Keratinocyte (primary cell): ENCODE measurements around the gene KRT24. TPM values are rescaled to one million over a fixed set of nuclear protein-coding genes. Genes with fewer than 3 reads are reported as not detected.
"Not testable (repeated sequence)": the region's sequence is repeated elsewhere in the genome, so short reads cannot be mapped to it uniquely, and the experiment has no call there.

Experiments
- DNase-seq: peaks from one replicate; pipeline ENCODE4 v3.0.0-alpha.2; 2011; ENCODE audit warnings: low read depth, missing footprints, low spot score
- FAIRE-seq: peaks from 2 replicates; lab custom pipeline; 2011; peaks lifted over from hg19 to GRCh38; lab: Jason Lieb, UNC
- H2AFZ ChIP-seq: 2 replicates; pipeline ENCODE4 v1.6.0; 2012; ENCODE audit warnings: low read length, control low read depth, inconsistent platforms; ENCODE audit not compliant: control insufficient read depth
- H3K27ac ChIP-seq: 2 replicates; pipeline ENCODE4 v1.5.1; 2011; ENCODE audit warnings: low read length; ENCODE audit not compliant: control insufficient read depth, insufficient read depth
- H3K27me3 ChIP-seq: 3 replicates; pipeline ENCODE4 v1.6.0; 2011; ENCODE audit warnings: low read length; ENCODE audit not compliant: control insufficient read depth, insufficient read depth; ENCODE audit errors: extremely low read depth
- H3K36me3 ChIP-seq, 2 experiments: 2 replicates in 1 of 2; 3 replicates in 1 of 2; pipeline ENCODE4 v1.5.1; 2011; ENCODE audit warnings: low read length in 2 of 2, mild to moderate bottlenecking in 1 of 2; ENCODE audit not compliant: control insufficient read depth in 2 of 2, insufficient read depth in 2 of 2; ENCODE audit errors: extremely low read depth in 1 of 2
- H3K4me1 ChIP-seq: 3 replicates; pipeline ENCODE4 v1.5.1; 2011; ENCODE audit warnings: low read length; ENCODE audit not compliant: control insufficient read depth, insufficient read depth; ENCODE audit errors: extremely low read depth
- H3K4me2 ChIP-seq: 3 replicates; pipeline ENCODE4 v1.6.0; 2011; ENCODE audit warnings: low read depth, low read length; ENCODE audit not compliant: control insufficient read depth, insufficient read depth; ENCODE audit errors: extremely low read depth
- H3K4me3 ChIP-seq, 3 experiments: fragments of 200-600 bp in 1 of 3; sonication (generic) in 1 of 3; 2 replicates in 2 of 3; 3 replicates in 1 of 3; pipeline ENCODE4 v1.5.1; 2011 to 2016; ENCODE audit warnings: low read length in 3 of 3, mild to moderate bottlenecking in 3 of 3, control low read depth in 2 of 3, inconsistent platforms in 1 of 3, low read depth in 1 of 3, mixed read lengths in 1 of 3, mixed run types in 1 of 3, moderate library complexity in 1 of 3; ENCODE audit not compliant: control insufficient read depth in 2 of 3, insufficient read depth in 2 of 3; ENCODE audit errors: extremely low read depth in 1 of 3
- H3K79me2 ChIP-seq: 2 replicates; pipeline ENCODE4 v1.6.0; 2012; ENCODE audit warnings: low read length; ENCODE audit not compliant: control insufficient read depth, insufficient read depth
- H3K9ac ChIP-seq: 3 replicates; pipeline ENCODE4 v1.6.0; 2011; ENCODE audit warnings: low read length; ENCODE audit not compliant: control insufficient read depth, insufficient read depth; ENCODE audit errors: extremely low read depth
- H3K9me1 ChIP-seq: 3 replicates; pipeline ENCODE4 v1.6.0; 2011; ENCODE audit warnings: low read length; ENCODE audit not compliant: control insufficient read depth, insufficient read depth; ENCODE audit errors: extremely low read depth
- H3K9me3 ChIP-seq: 2 replicates; pipeline ENCODE4 v1.5.1; 2012; ENCODE audit warnings: low read depth, low read length; ENCODE audit not compliant: control insufficient read depth
- H4K20me1 ChIP-seq: 3 replicates; pipeline ENCODE4 v1.6.0; 2011; ENCODE audit warnings: low read length; ENCODE audit not compliant: control insufficient read depth, insufficient read depth; ENCODE audit errors: extremely low read depth
- EZH2 ChIP-seq: IDR thresholded peaks from one replicate; pipeline ENCODE4 v1.6.1; 2012; ENCODE audit warnings: inconsistent platforms, mild to moderate bottlenecking, low read length, moderate library complexity
- dilution Hi-C: fragments of 300-500 bp; cut with MboI; formaldehyde crosslinking; loops from one replicate; pipeline ENCODE4 v1.7.0; 2020; ENCODE audit warnings: low sequenced_read_pairs; ENCODE audit not compliant: extremely low pct_ligation_motif_present
- polyA plus RNA-seq, 5 experiments: library from polyadenylated mRNA; depleted of rRNA in 3 of 5; stranded (reverse) in 3 of 5; stranded (forward) in 1 of 5; unstranded in 1 of 5; fragments of >200 nt; gene quantifications; 1 replicate in 1 of 5; 2 replicates in 3 of 5; 3 replicates in 1 of 5; pipeline versions ENCODE4 v1.2.1 to v1.2.3, GENCODE V29; 2011 to 2012; ENCODE audit warnings: missing spikeins in 2 of 5, low read depth in 1 of 5, low replicate concordance in 1 of 5
- TF ChIP-seq, protein P1 (sequence below), 3 experiments: IDR thresholded peaks in 1 of 3; conservative IDR thresholded peaks in 1 of 3; optimal IDR thresholded peaks in 1 of 3; 2 replicates in 2 of 3; 3 replicates in 1 of 3; pipeline versions ENCODE3 to v1.5.1; 2011; ENCODE audit warnings: low read length in 3 of 3, mild to moderate bottlenecking in 3 of 3, moderate library complexity in 2 of 3, control low read depth in 1 of 3, inconsistent platforms in 1 of 3; ENCODE audit not compliant: insufficient read depth in 2 of 3; ENCODE audit errors: extremely low read depth in 1 of 3

KRT24 gene
- polyA plus RNA-seq, 1 donor (not counting 4 experiments of a cell fraction or from before 2014, with no cell fraction given): 1.0 TPM

DNA sequence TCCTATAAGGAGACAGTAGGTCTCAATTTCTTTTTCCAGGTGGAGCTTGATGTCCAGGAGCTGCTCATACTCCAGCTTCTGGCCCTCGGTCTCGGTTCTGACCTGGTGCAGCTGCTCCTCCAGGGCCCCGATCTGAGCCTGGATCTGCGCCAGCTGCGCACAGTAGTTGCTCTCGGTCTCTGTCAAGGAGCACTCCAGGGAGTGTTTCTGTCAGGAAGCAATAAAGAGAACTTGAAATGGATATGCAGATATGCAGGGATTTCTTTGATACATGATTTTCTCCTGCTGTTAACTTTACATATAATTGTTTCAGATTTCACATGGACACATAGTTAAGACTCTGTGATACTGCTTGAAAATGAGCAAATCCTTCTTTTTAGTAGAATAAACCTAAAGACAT, 46.8 kb upstream of the KRT24 start:
- H3K9me1 ChIP-seq: no peaks in the 10 kb centered on the region
- no peaks in the 10 kb centered on the region for H3K27me3 ChIP-seq
- H3K4me1 ChIP-seq: no peaks in the 10 kb centered on the region
- no peaks in the 10 kb centered on the region for H3K79me2 ChIP-seq
- no peaks in the 10 kb centered on the region for H3K9me3 ChIP-seq
- no peak for TF ChIP-seq EZH2
- TF ChIP-seq, protein P1, sequence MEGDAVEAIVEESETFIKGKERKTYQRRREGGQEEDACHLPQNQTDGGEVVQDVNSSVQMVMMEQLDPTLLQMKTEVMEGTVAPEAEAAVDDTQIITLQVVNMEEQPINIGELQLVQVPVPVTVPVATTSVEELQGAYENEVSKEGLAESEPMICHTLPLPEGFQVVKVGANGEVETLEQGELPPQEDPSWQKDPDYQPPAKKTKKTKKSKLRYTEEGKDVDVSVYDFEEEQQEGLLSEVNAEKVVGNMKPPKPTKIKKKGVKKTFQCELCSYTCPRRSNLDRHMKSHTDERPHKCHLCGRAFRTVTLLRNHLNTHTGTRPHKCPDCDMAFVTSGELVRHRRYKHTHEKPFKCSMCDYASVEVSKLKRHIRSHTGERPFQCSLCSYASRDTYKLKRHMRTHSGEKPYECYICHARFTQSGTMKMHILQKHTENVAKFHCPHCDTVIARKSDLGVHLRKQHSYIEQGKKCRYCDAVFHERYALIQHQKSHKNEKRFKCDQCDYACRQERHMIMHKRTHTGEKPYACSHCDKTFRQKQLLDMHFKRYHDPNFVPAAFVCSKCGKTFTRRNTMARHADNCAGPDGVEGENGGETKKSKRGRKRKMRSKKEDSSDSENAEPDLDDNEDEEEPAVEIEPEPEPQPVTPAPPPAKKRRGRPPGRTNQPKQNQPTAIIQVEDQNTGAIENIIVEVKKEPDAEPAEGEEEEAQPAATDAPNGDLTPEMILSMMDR (optimal IDR thresholded peaks at IDR 0.05 in 1 of 3, IDR thresholded peaks at IDR 0.05 in 1 of 3, conservative IDR thresholded peaks at IDR 0.05 in 1 of 3; ENCODE audit: extremely low read depth in 1 of 3, insufficient read depth in 2 of 3, low read length in 3 of 3): no peak
- H3K4me3 ChIP-seq: no peak overlapping the region
- no peak overlapping the region for H2AFZ ChIP-seq
- no peak overlapping the region for H3K9ac ChIP-seq
- no peak overlapping the region for H3K27ac ChIP-seq
- no peaks in the 10 kb centered on the region for H3K36me3 ChIP-seq
- no peak for DNase-seq
- dilution Hi-C loops: no loop called here
- no peak overlapping the region for H3K4me2 ChIP-seq
- no peak for FAIRE-seq
- H4K20me1 ChIP-seq: no peaks in the 10 kb centered on the region

DNA sequence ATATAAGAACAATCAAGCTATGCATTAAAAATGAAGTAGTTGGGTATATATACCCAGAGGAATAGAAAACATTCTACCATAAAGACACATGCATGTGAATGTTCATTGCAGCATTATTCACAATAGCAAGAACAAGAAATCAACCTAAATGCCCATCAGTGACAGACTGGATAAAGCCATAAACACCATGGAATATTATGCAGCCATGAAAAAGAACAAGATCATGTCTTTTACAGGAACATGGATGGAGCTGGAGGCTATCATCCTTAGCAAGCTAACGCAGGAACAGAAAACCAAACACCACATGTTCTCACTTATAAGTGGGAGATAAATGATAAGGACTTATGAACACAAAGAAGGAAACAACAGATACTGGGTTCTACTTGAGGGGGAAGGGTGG, 45.1 kb upstream of the KRT24 start:
- FAIRE-seq, H2AFZ ChIP-seq, H3K9me1 ChIP-seq, H3K4me3 ChIP-seq, H3K27ac ChIP-seq, DNase-seq, H3K36me3 ChIP-seq, H3K9ac ChIP-seq, H3K4me1 ChIP-seq, dilution Hi-C loops, H3K9me3 ChIP-seq, H3K27me3 ChIP-seq, H3K4me2 ChIP-seq, H4K20me1 ChIP-seq, H3K79me2 ChIP-seq: not testable (repeated sequence)

DNA sequence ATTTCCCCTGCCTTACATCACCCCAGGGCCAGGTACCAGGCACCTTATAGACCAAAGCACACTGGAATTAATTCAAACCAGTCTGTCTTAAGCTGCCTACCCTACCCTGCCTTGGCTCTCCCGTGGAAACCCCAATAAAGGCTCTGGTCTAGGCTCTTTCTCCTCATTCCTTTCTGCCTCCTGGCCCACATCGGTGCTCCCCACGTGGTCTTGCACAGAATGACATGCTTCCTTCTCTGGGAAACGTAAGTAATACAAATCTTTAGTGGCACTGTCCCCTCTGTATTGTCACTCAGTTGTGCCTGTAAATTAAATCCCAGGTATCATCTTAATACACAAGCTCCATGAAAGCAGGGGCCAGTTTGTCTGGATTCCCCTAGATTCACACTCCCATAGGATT, 35.0 kb upstream of the KRT24 start:
- FAIRE-seq (no peak), DNase-seq (no peak)
- Histone ChIP-seq H3K27ac (no peak overlapping the region), H2AFZ (no peak overlapping the region), H3K4me3 (no peak overlapping the region), H3K9me1 (no peaks in the 10 kb centered on the region), H3K4me2 (no peak overlapping the region), H3K36me3 (no peaks in the 10 kb centered on the region), H3K4me1 (peaks cover 16% of the 10 kb centered on the region), H3K79me2 (no peaks in the 10 kb centered on the region), H4K20me1 (no peaks in the 10 kb centered on the region), H3K9ac (no peak overlapping the region), H3K9me3 (peaks cover 3% of the 10 kb centered on the region), H3K27me3 (peaks cover 20% of the 10 kb centered on the region)
- no peak for TF ChIP-seq EZH2
- TF ChIP-seq, protein P1 (optimal IDR thresholded peaks at IDR 0.05 in 1 of 3, IDR thresholded peaks at IDR 0.05 in 1 of 3, conservative IDR thresholded peaks at IDR 0.05 in 1 of 3; ENCODE audit: extremely low read depth in 1 of 3, insufficient read depth in 2 of 3, low read length in 3 of 3): no peak
- dilution Hi-C loops: no loop called here
